Measurements from ENCODE around the gene SMIM13.

SMIM13 gene

GRCh38 chr6:11078266-11078665, 15.4 kb upstream of the SMIM13 start:
- no peaks in the 10 kb centered on the region for H3K36me3 ChIP-seq (ENCODE audit: insufficient read depth, low read length)
- no peak overlapping the region for H3K4me3 ChIP-seq (ENCODE audit: low read depth in 1 of 2, low read length in 2 of 2)
- no peaks in the 10 kb centered on the region for H3K9me3 ChIP-seq (ENCODE audit: insufficient read depth, low read length, severe bottlenecking)
- no peak overlapping the region for H3K9ac ChIP-seq (ENCODE audit: low read depth, low read length)
- TF ChIP-seq CTCF (IDR thresholded peaks at IDR 0.05; ENCODE audit: borderline replicate concordance, extremely low read depth, low read length, poor library complexity, severe bottlenecking) (no peak), EZH2 (IDR thresholded peaks at IDR 0.05; ENCODE audit: borderline replicate concordance, low read depth, low read length, severe bottlenecking) (no peak)
- no peak overlapping the region for H3K4me2 ChIP-seq (ENCODE audit: insufficient read depth, low read length)
- no peak for DNase-seq
- H3K79me2 ChIP-seq (ENCODE audit: insufficient read depth, low read length): no peaks in the 10 kb centered on the region
- H3K27me3 ChIP-seq (ENCODE audit: insufficient read depth, low read length, poor library complexity): no peaks in the 10 kb centered on the region
- no peaks in the 10 kb centered on the region for H3K4me1 ChIP-seq (ENCODE audit: insufficient read depth, low read length)
- no peak overlapping the region for H3K27ac ChIP-seq (ENCODE audit: low read length)
- no peak for ATAC-seq (ENCODE audit: insufficient read depth, low read depth)
- H4K20me1 ChIP-seq (ENCODE audit: insufficient read depth, low read length): no peaks in the 10 kb centered on the region
- H2AFZ ChIP-seq (ENCODE audit: low read depth, low read length): no peak overlapping the region

GRCh38 chr6:11080296-11080695, 13.3 kb upstream of the SMIM13 start:
- Histone ChIP-seq H3K36me3 (ENCODE audit: insufficient read depth, low read length) (no peaks in the 10 kb centered on the region), H3K9ac (ENCODE audit: low read depth, low read length) (no peak overlapping the region), H4K20me1 (ENCODE audit: insufficient read depth, low read length) (no peaks in the 10 kb centered on the region), H3K4me1 (ENCODE audit: insufficient read depth, low read length) (no peaks in the 10 kb centered on the region), H3K27me3 (ENCODE audit: insufficient read depth, low read length, poor library complexity) (no peaks in the 10 kb centered on the region), H2AFZ (ENCODE audit: low read depth, low read length) (no peak overlapping the region), H3K4me3 (ENCODE audit: low read depth in 1 of 2, low read length in 2 of 2) (no peak overlapping the region), H3K79me2 (ENCODE audit: insufficient read depth, low read length) (no peaks in the 10 kb centered on the region), H3K27ac (ENCODE audit: low read length) (no peak overlapping the region), H3K4me2 (ENCODE audit: insufficient read depth, low read length) (no peak overlapping the region), H3K9me3 (ENCODE audit: insufficient read depth, low read length, severe bottlenecking) (no peaks in the 10 kb centered on the region)
- DNase-seq (no peak), ATAC-seq (ENCODE audit: insufficient read depth, low read depth) (no peak)
- TF ChIP-seq CTCF (IDR thresholded peaks at IDR 0.05; ENCODE audit: borderline replicate concordance, extremely low read depth, low read length, poor library complexity, severe bottlenecking): no peak
- no peak for TF ChIP-seq EZH2 (IDR thresholded peaks at IDR 0.05; ENCODE audit: borderline replicate concordance, low read depth, low read length, severe bottlenecking)

- Histone ChIP-seq H3K4me2 (ENCODE audit: insufficient read depth, low read length) (no peak overlapping the region), H3K4me1 (ENCODE audit: insufficient read depth, low read length) (no peaks in the 10 kb centered on the region), H3K9me3 (ENCODE audit: insufficient read depth, low read length, severe bottlenecking) (no peaks in the 10 kb centered on the region), H3K27ac (ENCODE audit: low read length) (no peak overlapping the region), H2AFZ (ENCODE audit: low read depth, low read length) (no peak overlapping the region), H3K4me3 (ENCODE audit: low read depth in 1 of 2, low read length in 2 of 2) (no peak overlapping the region), H3K79me2 (ENCODE audit: insufficient read depth, low read length) (no peaks in the 10 kb centered on the region), H4K20me1 (ENCODE audit: insufficient read depth, low read length) (no peaks in the 10 kb centered on the region), H3K27me3 (ENCODE audit: insufficient read depth, low read length, poor library complexity) (no peaks in the 10 kb centered on the region), H3K9ac (ENCODE audit: low read depth, low read length) (no peak overlapping the region), H3K36me3 (ENCODE audit: insufficient read depth, low read length) (no peaks in the 10 kb centered on the region)
- ATAC-seq (ENCODE audit: insufficient read depth, low read depth) (no peak), DNase-seq (no peak)
- TF ChIP-seq CTCF (IDR thresholded peaks at IDR 0.05; ENCODE audit: borderline replicate concordance, extremely low read depth, low read length, poor library complexity, severe bottlenecking) (no peak), EZH2 (IDR thresholded peaks at IDR 0.05; ENCODE audit: borderline replicate concordance, low read depth, low read length, severe bottlenecking) (no peak)
These were observed 10.1 kb upstream of the SMIM13 start for GRCh38 chr6:11083491-11083890.

GRCh38 chr6:11083956-11084355, 9.7 kb upstream of the SMIM13 start:
- H3K4me3 ChIP-seq (ENCODE audit: low read depth in 1 of 2, low read length in 2 of 2): no peak overlapping the region
- H3K9me3 ChIP-seq (ENCODE audit: insufficient read depth, low read length, severe bottlenecking): no peaks in the 10 kb centered on the region
- no peak for DNase-seq
- no peaks in the 10 kb centered on the region for H4K20me1 ChIP-seq (ENCODE audit: insufficient read depth, low read length)
- H3K36me3 ChIP-seq (ENCODE audit: insufficient read depth, low read length): no peaks in the 10 kb centered on the region
- no peaks in the 10 kb centered on the region for H3K27me3 ChIP-seq (ENCODE audit: insufficient read depth, low read length, poor library complexity)
- no peak for ATAC-seq (ENCODE audit: insufficient read depth, low read depth)
- H3K27ac ChIP-seq (ENCODE audit: low read length): no peak overlapping the region
- H3K4me2 ChIP-seq (ENCODE audit: insufficient read depth, low read length): no peak overlapping the region
- no peak overlapping the region for H2AFZ ChIP-seq (ENCODE audit: low read depth, low read length)
- no peak for TF ChIP-seq CTCF (IDR thresholded peaks at IDR 0.05; ENCODE audit: borderline replicate concordance, extremely low read depth, low read length, poor library complexity, severe bottlenecking)
- no peak for TF ChIP-seq EZH2 (IDR thresholded peaks at IDR 0.05; ENCODE audit: borderline replicate concordance, low read depth, low read length, severe bottlenecking)
- no peak overlapping the region for H3K9ac ChIP-seq (ENCODE audit: low read depth, low read length)
- no peaks in the 10 kb centered on the region for H3K79me2 ChIP-seq (ENCODE audit: insufficient read depth, low read length)
- H3K4me1 ChIP-seq (ENCODE audit: insufficient read depth, low read length): no peaks in the 10 kb centered on the region
